HFF-Myc (cell line): ENCODE results near the gene AMTN.

Experiments
- DNase-seq: peaks from one replicate; pipeline ENCODE4 v3.0.0-alpha.2; 2011; ENCODE audit warnings: low read depth; ENCODE audit errors: extremely low read depth
- H3K4me3 ChIP-seq: replicated peaks from 2 replicates; pipeline ENCODE4 v1.5.1; 2011; ENCODE audit warnings: low read depth, mild to moderate bottlenecking, control low read depth, low read length
- CTCF ChIP-seq: IDR thresholded peaks from 2 replicates; pipeline ENCODE4 v1.5.1; 2012; ENCODE audit warnings: mild to moderate bottlenecking, low read depth, low read length, control low read depth; ENCODE audit errors: missing control alignments

Gene AMTN

GRCh38 chr4:70505151-70505748, 13.1 kb upstream of the AMTN start:
- H3K4me3 ChIP-seq: no peak overlapping the region
- TF ChIP-seq CTCF: peak; percentile 96
- peak; percentile 17 for DNase-seq

- TF ChIP-seq CTCF: no peak
These were observed 9.6 kb upstream of the AMTN start for GRCh38 chr4:70508801-70509200.

GRCh38 chr4:70511365-70511764, 7.0 kb upstream of the AMTN start:
- DNase-seq: no peak
- no peak overlapping the region for H3K4me3 ChIP-seq
- no peak for TF ChIP-seq CTCF

More at GRCh38 chr4:70508801-70509200, 9.6 kb upstream of the AMTN start:
- no peak for DNase-seq
- H3K4me3 ChIP-seq: no peak overlapping the region

- no peak for DNase-seq
- TF ChIP-seq CTCF: no peak
- no peak overlapping the region for H3K4me3 ChIP-seq
These were observed 2.8 kb upstream of the AMTN start for GRCh38 chr4:70515367-70516250.

GRCh38 chr4:70518716-70519115, 347 bp downstream of the AMTN start:
- TF ChIP-seq CTCF: no peak
- H3K4me3 ChIP-seq: no peak overlapping the region
- no peak for DNase-seq

- DNase-seq: no peak
- TF ChIP-seq CTCF: no peak
- H3K4me3 ChIP-seq: no peak overlapping the region
These were observed 4.3 kb downstream of the AMTN start for GRCh38 chr4:70522626-70523025.
